HFFc6 (cell line): ENCODE measurements around the gene LIME1. TPM values are rescaled to one million over a fixed set of nuclear protein-coding genes. Genes with fewer than 3 reads are reported as not detected.

Experiments
- DNase-seq: peaks from one replicate; pipeline ENCODE4 v3.0.0-alpha.2; 2018
- H3K27ac Mint-ChIP-seq: 2 replicates; pipeline ENCODE4 v1.8.0; 2020; ENCODE audit warnings: mild to moderate bottlenecking, mixed read lengths
- H3K27me3 Mint-ChIP-seq: 2 replicates; pipeline ENCODE4 v1.8.0; 2021; ENCODE audit warnings: mild to moderate bottlenecking, moderate library complexity, mixed read lengths; ENCODE audit not compliant: insufficient read depth
- H3K36me3 Mint-ChIP-seq: 2 replicates; pipeline ENCODE4 v1.8.0; 2021; ENCODE audit warnings: low read depth, mixed read lengths
- H3K4me1 Mint-ChIP-seq: 2 replicates; pipeline ENCODE4 v1.8.0; 2020; ENCODE audit warnings: low read depth, mixed read lengths
- H3K4me3 Mint-ChIP-seq: 2 replicates; pipeline ENCODE4 v1.8.0; 2020; ENCODE audit warnings: mild to moderate bottlenecking, moderate library complexity, mixed read lengths
- H3K9me3 Mint-ChIP-seq: 2 replicates; pipeline ENCODE4 v1.8.0; 2020; ENCODE audit warnings: mild to moderate bottlenecking, mixed read lengths
- long read RNA-seq: library from polyadenylated mRNA; unstranded; transcript quantifications from one replicate; pipeline ENCODE4 v2.0.0, GENCODE V29; 2019
- total RNA-seq, 6 experiments: library from RNA; stranded (reverse); fragmentation: NEBNext Ultra II Directional; extraction: Animal tissue kit (Norgen Biotek cat#: 25700); gene quantifications; 2 replicates in 1 of 6; 3 replicates in 5 of 6; pipeline ENCODE4 v1.2.3, GENCODE V29; 2021
- TF ChIP-seq, protein P1 (sequence below): fragments of 200-600 bp; sonication (generic); IDR thresholded peaks from 2 replicates; pipeline ENCODE4 v1.5.0; 2021; ENCODE audit warnings: antibody characterized with exemption, mild to moderate bottlenecking

LIME1 gene, protein sequence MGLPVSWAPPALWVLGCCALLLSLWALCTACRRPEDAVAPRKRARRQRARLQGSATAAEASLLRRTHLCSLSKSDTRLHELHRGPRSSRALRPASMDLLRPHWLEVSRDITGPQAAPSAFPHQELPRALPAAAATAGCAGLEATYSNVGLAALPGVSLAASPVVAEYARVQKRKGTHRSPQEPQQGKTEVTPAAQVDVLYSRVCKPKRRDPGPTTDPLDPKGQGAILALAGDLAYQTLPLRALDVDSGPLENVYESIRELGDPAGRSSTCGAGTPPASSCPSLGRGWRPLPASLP
- total RNA-seq, result 1 to 10 TPM; 3.4 to 6.1 (median 4.6) TPM
- long read RNA-seq, result 0 reads

DNA sequence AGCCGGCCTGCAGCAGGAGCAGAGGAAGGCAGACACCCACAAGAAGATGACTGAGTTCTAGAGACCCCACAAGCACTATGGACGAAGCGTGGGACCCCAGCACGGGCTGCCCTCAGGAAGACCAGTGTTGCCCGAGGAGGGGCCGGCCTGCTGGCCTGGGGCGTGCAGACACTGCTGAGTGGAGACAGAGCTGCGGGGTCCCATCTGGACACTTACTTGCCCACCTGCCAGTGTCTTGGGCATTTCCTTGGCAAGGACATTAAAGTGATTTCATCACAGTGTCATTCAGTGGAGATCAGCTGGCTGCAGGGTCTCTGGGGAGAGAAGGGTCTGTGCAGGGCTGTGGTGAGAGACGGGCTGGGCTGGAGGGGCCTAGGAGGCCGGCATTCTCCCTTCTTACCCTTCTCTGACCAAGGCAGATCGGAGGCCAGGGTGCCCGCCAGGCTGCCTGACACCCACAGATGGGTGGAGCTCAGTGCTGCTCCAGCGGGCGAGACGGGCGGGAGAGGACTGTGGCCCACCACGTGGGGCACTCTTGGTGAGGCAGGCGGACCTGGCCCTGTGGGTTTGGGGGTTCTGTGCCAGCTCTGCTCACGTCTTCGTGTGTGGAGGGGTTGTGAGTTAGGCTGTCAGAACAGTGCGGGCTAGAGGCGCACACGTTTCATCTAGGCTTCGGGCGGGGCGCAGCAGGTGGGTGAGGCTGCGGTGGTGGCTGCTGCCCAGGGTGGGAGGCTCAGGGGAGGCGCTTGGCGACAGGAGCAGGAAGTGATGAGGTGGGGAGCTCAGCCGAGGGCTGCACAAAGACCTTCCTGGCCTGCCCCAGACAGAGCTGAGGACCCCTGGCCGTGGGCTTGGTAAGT is at the start of gene LIME1:
LIME1 (plus strand) TSS at position 806 of the 860 bp plus-strand sequence. CDS start 886 bp downstream, outside the sequence.
- no peak within 1 kb of the TSS for H3K4me3 Mint-ChIP-seq
- no peak for DNase-seq
- H3K27ac Mint-ChIP-seq, result no peak within 1 kb of the TSS
- H3K36me3 Mint-ChIP-seq, result peaks cover 5% of the 10 kb centered on the region; the same call in 1 of the 2 replicates
- H3K4me1 Mint-ChIP-seq, result no peaks in the 10 kb centered on the region
- TF ChIP-seq, protein P1, sequence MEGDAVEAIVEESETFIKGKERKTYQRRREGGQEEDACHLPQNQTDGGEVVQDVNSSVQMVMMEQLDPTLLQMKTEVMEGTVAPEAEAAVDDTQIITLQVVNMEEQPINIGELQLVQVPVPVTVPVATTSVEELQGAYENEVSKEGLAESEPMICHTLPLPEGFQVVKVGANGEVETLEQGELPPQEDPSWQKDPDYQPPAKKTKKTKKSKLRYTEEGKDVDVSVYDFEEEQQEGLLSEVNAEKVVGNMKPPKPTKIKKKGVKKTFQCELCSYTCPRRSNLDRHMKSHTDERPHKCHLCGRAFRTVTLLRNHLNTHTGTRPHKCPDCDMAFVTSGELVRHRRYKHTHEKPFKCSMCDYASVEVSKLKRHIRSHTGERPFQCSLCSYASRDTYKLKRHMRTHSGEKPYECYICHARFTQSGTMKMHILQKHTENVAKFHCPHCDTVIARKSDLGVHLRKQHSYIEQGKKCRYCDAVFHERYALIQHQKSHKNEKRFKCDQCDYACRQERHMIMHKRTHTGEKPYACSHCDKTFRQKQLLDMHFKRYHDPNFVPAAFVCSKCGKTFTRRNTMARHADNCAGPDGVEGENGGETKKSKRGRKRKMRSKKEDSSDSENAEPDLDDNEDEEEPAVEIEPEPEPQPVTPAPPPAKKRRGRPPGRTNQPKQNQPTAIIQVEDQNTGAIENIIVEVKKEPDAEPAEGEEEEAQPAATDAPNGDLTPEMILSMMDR, result no peak
- H3K27me3 Mint-ChIP-seq, result peaks cover 2% of the 10 kb centered on the region
- no peaks in the 10 kb centered on the region for H3K9me3 Mint-ChIP-seq

DNA sequence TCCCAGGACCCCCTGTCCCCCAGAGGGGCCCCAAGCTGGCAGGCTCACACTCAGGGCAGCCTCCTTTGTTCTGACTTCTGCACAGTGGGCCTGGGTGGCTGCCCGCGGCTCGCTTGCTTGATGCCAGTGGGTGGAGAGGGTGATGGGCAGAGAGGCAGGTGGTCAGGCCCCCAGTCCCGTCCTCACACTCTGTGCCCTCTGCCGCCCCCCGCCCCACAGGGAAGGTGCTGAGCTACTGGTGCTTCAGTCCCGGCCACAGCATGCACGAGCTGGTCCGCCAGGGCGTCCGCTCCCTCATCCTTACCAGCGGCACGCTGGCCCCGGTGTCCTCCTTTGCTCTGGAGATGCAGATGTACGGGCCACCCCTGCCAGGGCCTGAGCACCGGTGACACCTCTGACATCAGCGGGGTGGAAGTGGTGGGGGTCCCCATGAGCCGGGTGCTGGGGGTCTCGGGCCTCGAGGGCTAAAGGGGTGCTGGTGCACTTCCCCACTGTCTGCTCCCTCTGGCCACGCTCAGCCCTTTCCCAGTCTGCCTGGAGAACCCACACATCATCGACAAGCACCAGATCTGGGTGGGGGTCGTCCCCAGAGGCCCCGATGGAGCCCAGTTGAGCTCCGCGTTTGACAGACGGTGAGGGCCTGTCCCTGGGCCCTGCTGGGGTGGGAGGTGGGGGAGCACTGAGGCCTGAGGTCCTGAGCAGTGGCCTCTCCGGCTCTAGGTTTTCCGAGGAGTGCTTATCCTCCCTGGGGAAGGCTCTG is 48.9 kb upstream of the LIME1 start:
- Mint-ChIP-seq H3K27me3 (peaks cover 15% of the 10 kb centered on the region), H3K36me3 (peaks cover 11% of the 10 kb centered on the region), H3K4me1 (peaks cover 23% of the 10 kb centered on the region), H3K9me3 (no peaks in the 10 kb centered on the region; the same call in 1 of the 2 replicates), H3K4me3 (no peak overlapping the region), H3K27ac (peak overlapping the region; percentile 94)
- DNase-seq, result no peak
- TF ChIP-seq, protein P1, result no peak

DNA sequence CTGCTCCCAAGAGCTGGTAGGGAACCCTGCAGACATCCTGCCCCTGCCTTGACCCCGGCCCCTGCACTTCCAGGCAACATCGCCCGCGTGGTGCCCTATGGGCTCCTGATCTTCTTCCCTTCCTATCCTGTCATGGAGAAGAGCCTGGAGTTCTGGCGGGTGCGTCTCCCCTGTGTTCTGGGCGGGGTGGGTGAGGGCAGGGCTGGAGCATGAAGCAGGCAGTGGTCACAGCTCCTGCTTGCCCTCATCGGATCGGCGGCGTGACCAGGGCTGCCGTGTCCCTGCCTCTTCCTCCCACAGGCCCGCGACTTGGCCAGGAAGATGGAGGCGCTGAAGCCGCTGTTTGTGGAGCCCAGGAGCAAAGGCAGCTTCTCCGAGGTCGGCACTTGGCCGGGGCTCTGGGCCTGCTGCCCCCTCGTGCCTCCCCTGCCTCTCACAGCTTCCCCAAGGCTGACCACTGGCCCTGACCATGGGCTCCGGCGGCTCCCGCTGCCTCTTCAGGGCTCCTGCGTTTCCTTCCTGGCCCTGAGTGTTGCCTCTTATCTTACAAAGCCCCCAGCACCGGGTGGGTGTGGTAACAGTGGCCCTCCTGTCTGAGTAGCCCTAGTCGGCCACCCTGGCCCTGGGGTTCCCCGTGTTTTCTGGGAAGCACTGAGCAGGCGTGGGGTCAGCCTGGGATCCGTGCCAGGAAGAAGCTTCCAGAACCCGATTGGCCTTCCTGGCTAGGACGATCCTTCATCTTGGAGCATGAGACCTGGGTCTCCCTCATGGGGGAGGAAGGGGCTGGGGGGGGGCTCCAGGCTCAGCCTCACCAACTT is 48.0 kb upstream of the LIME1 start:
- TF ChIP-seq, protein P1, result no peak
- DNase-seq, result no peak
- Mint-ChIP-seq H3K9me3 (no peaks in the 10 kb centered on the region; the same call in 1 of the 2 replicates), H3K36me3 (peaks cover 10% of the 10 kb centered on the region), H3K4me1 (peaks cover 17% of the 10 kb centered on the region), H3K27ac (peak overlapping the region; percentile 38), H3K4me3 (no peak overlapping the region), H3K27me3 (peaks cover 19% of the 10 kb centered on the region)

DNA sequence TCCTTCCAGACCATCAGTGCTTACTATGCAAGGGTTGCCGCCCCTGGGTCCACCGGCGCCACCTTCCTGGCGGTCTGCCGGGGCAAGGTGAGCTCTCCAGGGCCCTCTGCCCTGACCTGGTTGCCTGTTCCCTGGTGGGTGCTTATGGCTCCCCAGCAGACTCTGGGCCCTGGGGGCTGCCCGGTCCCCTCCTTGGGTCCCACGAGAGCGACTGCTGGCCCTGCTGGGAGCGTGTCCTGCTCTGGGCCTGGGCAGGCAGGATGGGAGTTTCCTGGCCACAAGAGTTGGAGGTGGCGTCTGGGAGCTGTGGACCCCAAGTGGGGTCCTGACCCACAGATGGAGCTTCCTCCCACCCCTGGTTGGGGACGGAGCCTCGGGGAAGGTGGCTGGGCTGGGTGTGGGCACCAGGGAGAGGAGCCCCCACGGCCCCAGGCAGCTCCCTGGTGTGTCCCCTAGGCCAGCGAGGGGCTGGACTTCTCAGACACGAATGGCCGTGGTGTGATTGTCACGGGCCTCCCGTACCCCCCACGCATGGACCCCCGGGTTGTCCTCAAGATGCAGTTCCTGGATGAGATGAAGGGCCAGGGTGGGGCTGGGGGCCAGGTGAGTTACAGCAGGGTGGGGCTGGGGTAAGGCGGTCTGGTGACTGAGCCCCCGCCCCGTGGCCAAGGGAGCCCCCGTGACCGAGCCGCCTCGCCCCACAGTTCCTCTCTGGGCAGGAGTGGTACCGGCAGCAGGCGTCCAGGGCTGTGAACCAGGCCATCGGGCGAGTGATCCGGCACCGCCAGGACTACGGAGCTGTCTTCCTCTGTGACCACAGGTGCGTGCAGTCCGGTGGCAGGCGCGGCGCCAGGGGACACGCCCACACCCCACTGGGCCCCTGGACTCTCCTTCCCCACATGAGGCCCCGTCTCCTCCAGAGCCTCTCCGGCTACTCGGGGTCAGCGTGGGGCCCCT is 47.1 kb upstream of the LIME1 start:
- peaks cover 4% of the 10 kb centered on the region; the same call in 1 of the 2 replicates for H3K36me3 Mint-ChIP-seq
- H3K27me3 Mint-ChIP-seq, result peaks cover 24% of the 10 kb centered on the region
- no peaks in the 10 kb centered on the region for H3K9me3 Mint-ChIP-seq
- no peak overlapping the region for H3K4me3 Mint-ChIP-seq
- peak overlapping the region; percentile 40; the same call in 1 of the 2 replicates for H3K27ac Mint-ChIP-seq
- TF ChIP-seq, protein P1, result no peak
- H3K4me1 Mint-ChIP-seq, result peaks cover 10% of the 10 kb centered on the region; the same call in 1 of the 2 replicates
- DNase-seq, result no peak
